ENCODE data around the gene PIEZO2.

DNA sequence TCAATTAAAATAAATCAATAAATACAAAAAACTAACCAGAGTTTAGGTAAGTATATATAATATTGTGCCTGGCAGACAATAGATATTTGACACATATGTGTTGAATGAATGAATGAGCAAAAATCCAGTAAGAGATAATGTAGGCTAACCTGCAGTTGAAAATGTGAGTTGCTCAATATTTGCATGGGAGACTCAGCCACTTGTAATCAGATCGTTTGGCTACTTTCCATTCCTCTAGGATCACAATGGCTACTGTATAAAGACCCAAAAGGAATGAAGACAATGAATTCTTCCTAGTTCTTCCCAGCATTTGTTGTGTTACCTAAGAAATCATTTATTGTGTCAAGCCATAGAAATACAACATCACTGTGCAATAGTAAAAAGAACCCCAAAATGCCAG lies 25.3 kb downstream of the PIEZO2 start:
- TF ChIP-seq, protein P1, sequence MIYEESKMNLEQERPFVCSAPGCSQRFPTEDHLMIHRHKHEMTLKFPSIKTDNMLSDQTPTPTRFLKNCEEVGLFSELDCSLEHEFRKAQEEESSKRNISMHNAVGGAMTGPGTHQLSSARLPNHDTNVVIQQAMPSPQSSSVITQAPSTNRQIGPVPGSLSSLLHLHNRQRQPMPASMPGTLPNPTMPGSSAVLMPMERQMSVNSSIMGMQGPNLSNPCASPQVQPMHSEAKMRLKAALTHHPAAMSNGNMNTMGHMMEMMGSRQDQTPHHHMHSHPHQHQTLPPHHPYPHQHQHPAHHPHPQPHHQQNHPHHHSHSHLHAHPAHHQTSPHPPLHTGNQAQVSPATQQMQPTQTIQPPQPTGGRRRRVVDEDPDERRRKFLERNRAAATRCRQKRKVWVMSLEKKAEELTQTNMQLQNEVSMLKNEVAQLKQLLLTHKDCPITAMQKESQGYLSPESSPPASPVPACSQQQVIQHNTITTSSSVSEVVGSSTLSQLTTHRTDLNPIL (CRISPR knock-in tag; IDR thresholded peaks at IDR 0.05; ENCODE audit: low read depth): no peak
- TF ChIP-seq GLIS3 (CRISPR knock-in tag; IDR thresholded peaks at IDR 0.05) (no peak), OSR1 (CRISPR knock-in tag; IDR thresholded peaks at IDR 0.05) (no peak)

All from SK-N-SH treated with all-trans-retinoic acid at 6 μM for 48 hours (cell line).